ENCODE results near the gene RAB3C.

Gene RAB3C

DNA sequence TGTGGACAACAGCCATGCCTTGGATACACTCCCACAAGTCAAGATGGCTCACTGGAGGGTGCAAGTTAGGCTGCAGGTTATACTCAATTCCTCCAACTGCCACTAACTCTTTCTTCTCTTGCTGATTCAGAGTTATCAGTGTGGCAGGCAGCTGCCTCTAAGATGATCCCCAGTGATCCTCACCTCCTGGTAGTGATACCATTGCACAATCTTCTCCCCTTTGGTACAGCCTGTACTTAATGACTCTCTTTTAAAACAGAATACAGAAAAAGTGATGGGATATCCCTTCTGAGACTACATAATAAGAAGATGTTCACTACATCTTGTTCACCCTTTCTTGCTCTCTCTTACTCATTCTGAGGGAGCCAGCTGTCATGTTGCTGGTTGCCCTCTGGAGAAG is 323.1 kb downstream of the RAB3C start:
- no peak for TF ChIP-seq ZFX (IDR thresholded peaks at IDR 0.05)
- TF ChIP-seq, protein P1, sequence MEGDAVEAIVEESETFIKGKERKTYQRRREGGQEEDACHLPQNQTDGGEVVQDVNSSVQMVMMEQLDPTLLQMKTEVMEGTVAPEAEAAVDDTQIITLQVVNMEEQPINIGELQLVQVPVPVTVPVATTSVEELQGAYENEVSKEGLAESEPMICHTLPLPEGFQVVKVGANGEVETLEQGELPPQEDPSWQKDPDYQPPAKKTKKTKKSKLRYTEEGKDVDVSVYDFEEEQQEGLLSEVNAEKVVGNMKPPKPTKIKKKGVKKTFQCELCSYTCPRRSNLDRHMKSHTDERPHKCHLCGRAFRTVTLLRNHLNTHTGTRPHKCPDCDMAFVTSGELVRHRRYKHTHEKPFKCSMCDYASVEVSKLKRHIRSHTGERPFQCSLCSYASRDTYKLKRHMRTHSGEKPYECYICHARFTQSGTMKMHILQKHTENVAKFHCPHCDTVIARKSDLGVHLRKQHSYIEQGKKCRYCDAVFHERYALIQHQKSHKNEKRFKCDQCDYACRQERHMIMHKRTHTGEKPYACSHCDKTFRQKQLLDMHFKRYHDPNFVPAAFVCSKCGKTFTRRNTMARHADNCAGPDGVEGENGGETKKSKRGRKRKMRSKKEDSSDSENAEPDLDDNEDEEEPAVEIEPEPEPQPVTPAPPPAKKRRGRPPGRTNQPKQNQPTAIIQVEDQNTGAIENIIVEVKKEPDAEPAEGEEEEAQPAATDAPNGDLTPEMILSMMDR (conservative IDR thresholded peaks at IDR 0.05) = no peak
- no peak overlapping the region for H3K27ac ChIP-seq
